ENCODE measurements around the gene PKNOX2. TPM values are rescaled to one million over a fixed set of nuclear protein-coding genes. Genes with fewer than 3 reads are reported as not detected.
A peak's percentile ranks its signal among the peaks of the same experiment; 100 is the strongest.

Gene PKNOX2
- total and polyA plus RNA-seq, 2 of the 4 experiments (the other 2 are of a cell fraction): 0.72 to 2.3 TPM

DNA sequence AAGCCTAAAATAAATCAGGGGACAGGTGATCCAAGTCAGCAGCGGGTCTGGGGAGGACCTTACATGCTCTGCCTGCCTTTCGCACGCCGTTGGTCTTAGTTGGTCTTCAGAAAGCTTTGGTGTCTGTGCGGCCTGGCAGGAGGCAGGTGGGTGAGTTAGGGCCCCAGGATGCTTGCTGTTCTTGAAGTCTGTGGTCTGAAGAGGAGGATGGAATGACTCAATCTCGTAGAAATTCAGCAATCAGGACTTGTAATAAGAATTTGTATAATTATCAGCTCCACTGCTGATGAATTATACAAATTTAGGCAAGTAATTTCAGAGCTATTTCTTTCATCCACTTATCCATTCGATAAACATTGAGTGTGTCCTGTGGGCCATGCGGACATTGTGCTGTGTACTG, 193.0 kb downstream of the PKNOX2 start:
- Histone ChIP-seq H3K27ac (ENCODE audit: insufficient read depth, low read length) (no peak overlapping the region), H3K9me1 (ENCODE audit: insufficient read depth, low read length) (peaks cover 11% of the 10 kb centered on the region), H3K4ac (ENCODE audit: low read depth, low read length) (peak overlapping the region; percentile 3; the same call in 1 of the 2 replicates), H3K36me3 (ENCODE audit: control insufficient read depth, insufficient read depth, low read length) (no peaks in the 10 kb centered on the region), H4K8ac (ENCODE audit: low read depth in 2 of 2, low read length in 2 of 2) (peak overlapping the region in 1 of 2 experiments; percentile 19; a peak in 1 of 4 replicates), H2BK20ac (ENCODE audit: low read depth, low read length) (0 out of 2 replicates have a peak overlapping the region, but pooled peaks have one; percentile 32), H3K4me1 (ENCODE audit: control insufficient read depth, insufficient read depth, low read length) (peaks cover 11% of the 10 kb centered on the region), H3K9ac (ENCODE audit: low read depth, low read length) (no peak overlapping the region), H2AFZ (replicated peaks; ENCODE audit: low read length, poor library complexity) (no peak overlapping the region), H3K14ac (replicated peaks; ENCODE audit: low read depth, low read length) (0 out of 2 replicates have a peak overlapping the region, but pooled peaks have one; percentile 15), H2BK120ac (ENCODE audit: low read depth, low read length) (0 out of 2 replicates have a peak overlapping the region, but pooled peaks have one; percentile 49), H3K4me3 (ENCODE audit: insufficient read depth, low read depth, low read length) (no peak overlapping the region), H4K91ac (ENCODE audit: insufficient read depth, low read depth, low read length) (0 out of 2 replicates have a peak overlapping the region, but pooled peaks have one; percentile 1), H2AK9ac (replicated peaks; ENCODE audit: low read depth, low read length, poor library complexity) (no peak overlapping the region), H2BK15ac (ENCODE audit: low read depth, low read length) (0 out of 3 replicates have a peak overlapping the region, but pooled peaks have one; percentile 16), H3K27me3 (ENCODE audit: control insufficient read depth, insufficient read depth, low read length) (no peaks in the 10 kb centered on the region; the same call in 1 of the 2 replicates), H3K4me2 (ENCODE audit: low read depth, low read length) (no peak overlapping the region), H4K20me1 (ENCODE audit: insufficient read depth, low read length) (no peaks in the 10 kb centered on the region), H3K18ac (ENCODE audit: low read depth, low read length) (no peak overlapping the region), H3K23ac (ENCODE audit: low read depth, low read length) (no peak overlapping the region), H4K5ac (ENCODE audit: low read depth, low read length) (no peak overlapping the region), H3K9me3 (ENCODE audit: control insufficient read depth, insufficient read depth, low read length) (no peaks in the 10 kb centered on the region), H2BK5ac (ENCODE audit: low read depth, low read length, poor library complexity, severe bottlenecking) (no peak overlapping the region), H3K79me1 (ENCODE audit: low read depth in 1 of 2, low read length in 2 of 2) (no peaks in the 10 kb centered on the region), H2AK5ac (ENCODE audit: low read depth, low read length) (no peak overlapping the region; the same call in 1 of the 2 replicates), H3K56ac (ENCODE audit: extremely low read depth, insufficient read depth, low read length) (no peak overlapping the region)
- POLR2A ChIA-PET (ENCODE audit: unreplicated experiment): interaction anchor here (0.7 kb wide), 1 partner anchor 14 kb away, joined by 7 read pairs; no protein-coding TSS in a partner anchor
- WGBS, 2 experiments (ENCODE audit: extremely low coverage in 2 of 2, insufficient read length in 1 of 2): no CpG with 5 or more reads among the region's 8 CpGs
- dilution Hi-C loops (cut with HindIII; ENCODE audit: low sequenced_read_pairs, unreplicated experiment): no loop called here
- CTCF ChIA-PET: interaction anchor here (1.2 to 2.3 kb wide), 2 partner anchors 11 to 266 kb away, joined by 4 to 9 read pairs; no protein-coding TSS in a partner anchor
- intact Hi-C loops (cut with micrococcal nuclease): no loop called here
- TF ChIP-seq CTCF (conservative IDR thresholded peaks at IDR 0.05; ENCODE audit: low read depth, low read length): no peak
- no peak for TF ChIP-seq NFE2L2 (IDR thresholded peaks at IDR 0.05; ENCODE audit: low read depth, low read length)
- no peak for TF ChIP-seq FOS (IDR thresholded peaks at IDR 0.05; ENCODE audit: low read depth, low read length)
- TF ChIP-seq CHD1 (IDR thresholded peaks at IDR 0.05; ENCODE audit: low read depth, low read length): no peak
- TF ChIP-seq MAZ (IDR thresholded peaks at IDR 0.05; ENCODE audit: borderline replicate concordance, low read depth, low read length): no peak
- TF ChIP-seq MXI1 (IDR thresholded peaks at IDR 0.05; ENCODE audit: borderline replicate concordance, low read depth, low read length): no peak
- DNase-seq (no peak), ATAC-seq (ENCODE audit: low read depth) (no peak)
- BruUV-seq (replicated peaks): no TSS peak
- in situ Hi-C loops (cut with MboI; ENCODE audit: low sequenced_read_pairs): no loop called here

Measured in IMR-90 (cell line).